Calu3 (cell line): ENCODE results near the gene PDE4DIP. TPM values are rescaled to one million over a fixed set of nuclear protein-coding genes. Genes with fewer than 3 reads are reported as not detected.

ENCODE experiments used
- total RNA-seq: library from RNA; stranded (reverse); gene quantifications from 2 replicates; pipeline ENCODE4 v1.2.3, GENCODE V29; 2022

The PDE4DIP gene
- total RNA-seq, 1 experiment from 2014 or later: 19.9 TPM

Other genes starting within 250 kb of the PDE4DIP start
- gene NBPF14, start 248.4 kb upstream of the PDE4DIP start, total RNA-seq: 30.7 and 32.7 TPM in 2 replicates
- gene NUDT4B, start 95.7 kb upstream of the PDE4DIP start, total RNA-seq: 0.78 and 1.7 TPM in 2 replicates